Measurements from ENCODE around the gene IRF3. TPM values are rescaled to one million over a fixed set of nuclear protein-coding genes. Genes with fewer than 3 reads are reported as not detected.
"Not testable (repeated sequence)": the region's sequence is repeated elsewhere in the genome, so short reads cannot be mapped to it uniquely, and the experiment has no call there.

Gene IRF3
- total RNA-seq, 1 donor from 2014 or later: 59.4 TPM

- Histone ChIP-seq H3K27ac (peak overlapping the region; percentile 100), H3K9me3 (no peaks in the 10 kb centered on the region), H3K36me3 (peaks cover 0 to 16% of the 10 kb centered on the region in 2 donors), H3K27me3 (no peaks in the 10 kb centered on the region), H3K4me1 (peaks cover 46% of the 10 kb centered on the region), H3K4me3 (peak overlapping the region; percentile 78 to 99)
- intact Hi-C loops (cut with DNase I): loop anchor here (2.0 kb wide), 1 partner anchor 45 kb away; no protein-coding TSS in a partner anchor
- TF ChIP-seq CTCF (IDR thresholded peaks at IDR 0.05): no peak
- TF ChIP-seq POLR2A (IDR thresholded peaks at IDR 0.05): peak in 1 of 2 donors; percentile 15
- peak; percentile 78 to 83 for TF ChIP-seq POLR2AphosphoS5 (IDR thresholded peaks at IDR 0.05; ENCODE audit: insufficient read depth in 1 of 2, low read depth in 1 of 2)
- DNase-seq (ENCODE audit: extremely low spot score in 2 of 2): peak in 1 of 2 donors; percentile 94
Observed at GRCh38 chr19:49637821-49638738, 27.6 kb downstream of the IRF3 start.

GRCh38 chr19:49636233-49636932, 29.3 kb downstream of the IRF3 start:
- no peak for DNase-seq (ENCODE audit: extremely low spot score in 2 of 2)
- intact Hi-C loops (cut with DNase I): no loop called here
- Histone ChIP-seq H3K9me3 (no peaks in the 10 kb centered on the region), H3K36me3 (peaks cover 0 to 16% of the 10 kb centered on the region in 2 donors), H3K27me3 (no peaks in the 10 kb centered on the region), H3K4me3 (no peak overlapping the region), H3K27ac (peak overlapping the region; percentile 100), H3K4me1 (peaks cover 43% of the 10 kb centered on the region)
- TF ChIP-seq CTCF (IDR thresholded peaks at IDR 0.05): no peak
- no peak for TF ChIP-seq POLR2AphosphoS5 (IDR thresholded peaks at IDR 0.05; ENCODE audit: insufficient read depth in 1 of 2, low read depth in 1 of 2)
- TF ChIP-seq POLR2A (IDR thresholded peaks at IDR 0.05): no peak

GRCh38 chr19:49635530-49636232, 30.0 kb downstream of the IRF3 start:
- TF ChIP-seq POLR2AphosphoS5 (IDR thresholded peaks at IDR 0.05; ENCODE audit: insufficient read depth in 1 of 2, low read depth in 1 of 2): no peak
- no peak for TF ChIP-seq POLR2A (IDR thresholded peaks at IDR 0.05)
- TF ChIP-seq CTCF (IDR thresholded peaks at IDR 0.05): no peak
- H3K36me3 ChIP-seq: peaks cover 0 to 16% of the 10 kb centered on the region in 2 donors
- H3K4me1 ChIP-seq: peaks cover 42% of the 10 kb centered on the region
- no peak overlapping the region for H3K27ac ChIP-seq
- intact Hi-C loops (cut with DNase I): no loop called here
- no peaks in the 10 kb centered on the region for H3K27me3 ChIP-seq
- no peak overlapping the region for H3K4me3 ChIP-seq
- DNase-seq (ENCODE audit: extremely low spot score in 2 of 2): no peak
- H3K9me3 ChIP-seq: no peaks in the 10 kb centered on the region

GRCh38 chr19:49633273-49633672, 32.4 kb downstream of the IRF3 start:
- H3K4me3 ChIP-seq; DNase-seq (ENCODE audit: extremely low spot score in 2 of 2); intact Hi-C loops (cut with DNase I); H3K9me3 ChIP-seq; H3K27ac ChIP-seq; H3K27me3 ChIP-seq: not testable (repeated sequence)
- Histone ChIP-seq H3K4me1 (peaks cover 30% of the 10 kb centered on the region), H3K36me3 (peaks cover 0 to 16% of the 10 kb centered on the region in 2 donors)

- TF ChIP-seq POLR2AphosphoS5 (IDR thresholded peaks at IDR 0.05; ENCODE audit: insufficient read depth in 1 of 2, low read depth in 1 of 2) (no peak), POLR2A (IDR thresholded peaks at IDR 0.05) (no peak), CTCF (IDR thresholded peaks at IDR 0.05) (no peak)
- H3K9me3 ChIP-seq: no peaks in the 10 kb centered on the region
- no peak for DNase-seq (ENCODE audit: extremely low spot score in 2 of 2)
- H3K27me3 ChIP-seq: no peaks in the 10 kb centered on the region
- peaks cover 24% of the 10 kb centered on the region for H3K4me1 ChIP-seq
- intact Hi-C loops (cut with DNase I): no loop called here
- peaks cover 0 to 16% of the 10 kb centered on the region in 2 donors for H3K36me3 ChIP-seq
- no peak overlapping the region for H3K4me3 ChIP-seq
- H3K27ac ChIP-seq: no peak overlapping the region
Observed at GRCh38 chr19:49632576-49632975, 33.1 kb downstream of the IRF3 start.
